Measurements from ENCODE around the gene MFGE8.
"Not testable (repeated sequence)": the region's sequence is repeated elsewhere in the genome, so short reads cannot be mapped to it uniquely, and the experiment has no call there.

The MFGE8 gene

GRCh38 chr15:88930579-88930978, 17.4 kb upstream of the MFGE8 start:
- H3K4me3 ChIP-seq (ENCODE audit: low read depth, low read length), result no peak overlapping the region
- in situ Hi-C loops (cut with HindIII; ENCODE audit: low sequenced_read_pairs), result no loop called here
- no peak for DNase-seq (ENCODE audit: low read depth)

GRCh38 chr15:88929358-88930098, 16.3 kb upstream of the MFGE8 start:
- H3K4me3 ChIP-seq (ENCODE audit: low read depth, low read length); DNase-seq (ENCODE audit: low read depth); in situ Hi-C loops (cut with HindIII; ENCODE audit: low sequenced_read_pairs): not testable (repeated sequence)

More at GRCh38 chr15:88930579-88930978, 17.4 kb upstream of the MFGE8 start:
- no peak for TF ChIP-seq CTCF (IDR thresholded peaks at IDR 0.05; ENCODE audit: low read depth, low read length, missing control alignments)

GRCh38 chr15:88928192-88928591, 15.0 kb upstream of the MFGE8 start:
- in situ Hi-C loops (cut with HindIII; ENCODE audit: low sequenced_read_pairs); DNase-seq (ENCODE audit: low read depth); H3K4me3 ChIP-seq (ENCODE audit: low read depth, low read length): not testable (repeated sequence)

- H3K4me3 ChIP-seq (ENCODE audit: low read depth, low read length); in situ Hi-C loops (cut with HindIII; ENCODE audit: low sequenced_read_pairs); DNase-seq (ENCODE audit: low read depth): not testable (repeated sequence)
Measured at GRCh38 chr15:88925648-88926047, 12.5 kb upstream of the MFGE8 start.

- H3K4me3 ChIP-seq (ENCODE audit: low read depth, low read length); DNase-seq (ENCODE audit: low read depth): not testable (repeated sequence)
- in situ Hi-C loops (cut with HindIII; ENCODE audit: low sequenced_read_pairs), result loop anchor here (25.0 kb wide), 1 partner anchor 91 kb away; no protein-coding TSS in a partner anchor
Measured at GRCh38 chr15:88920892-88921435, 7.8 kb upstream of the MFGE8 start.

- in situ Hi-C loops (cut with HindIII; ENCODE audit: low sequenced_read_pairs), result loop anchor here (25.0 kb wide), 1 partner anchor 92 kb away; no protein-coding TSS in a partner anchor
- H3K4me3 ChIP-seq (ENCODE audit: low read depth, low read length), result no peak overlapping the region
- no peak for TF ChIP-seq CTCF (IDR thresholded peaks at IDR 0.05; ENCODE audit: low read depth, low read length, missing control alignments)
- no peak for DNase-seq (ENCODE audit: low read depth)
Measured at GRCh38 chr15:88920186-88920891, 7.2 kb upstream of the MFGE8 start.

- in situ Hi-C loops (cut with HindIII; ENCODE audit: low sequenced_read_pairs), result loop anchor here (25.0 kb wide), 1 partner anchor 94 kb away; no protein-coding TSS in a partner anchor
- no peak overlapping the region for H3K4me3 ChIP-seq (ENCODE audit: low read depth, low read length)
- no peak for TF ChIP-seq CTCF (IDR thresholded peaks at IDR 0.05; ENCODE audit: low read depth, low read length, missing control alignments)
- peak; percentile 95 for DNase-seq (ENCODE audit: low read depth)
Measured at GRCh38 chr15:88918738-88919137, 5.6 kb upstream of the MFGE8 start.

- no peak for DNase-seq (ENCODE audit: low read depth)
- H3K4me3 ChIP-seq (ENCODE audit: low read depth, low read length), result no peak overlapping the region
- TF ChIP-seq CTCF (IDR thresholded peaks at IDR 0.05; ENCODE audit: low read depth, low read length, missing control alignments), result no peak
- in situ Hi-C loops (cut with HindIII; ENCODE audit: low sequenced_read_pairs), result loop anchor here (25.0 kb wide), 1 partner anchor 95 kb away; no protein-coding TSS in a partner anchor
Measured at GRCh38 chr15:88917760-88918159, 4.6 kb upstream of the MFGE8 start.
